Epithelial cell of esophagus (primary cell): Measurements from ENCODE around the gene GRB10.

Source experiments
- DNase-seq: peaks from one replicate; pipeline ENCODE4 v3.0.0; 2010; ENCODE audit warnings: low read depth
- H3K4me3 ChIP-seq: 2 replicates; pipeline ENCODE4 v1.5.1; 2011; ENCODE audit warnings: mild to moderate bottlenecking, low read length, control low read depth
- TF ChIP-seq, protein P1 (sequence below): IDR thresholded peaks from 2 replicates; pipeline ENCODE4 v1.5.1; 2011; ENCODE audit warnings: low read depth, mild to moderate bottlenecking, low read length, control low read depth, inconsistent platforms; ENCODE audit not compliant: insufficient read depth; ENCODE audit errors: missing control alignments

GRB10 gene

DNA sequence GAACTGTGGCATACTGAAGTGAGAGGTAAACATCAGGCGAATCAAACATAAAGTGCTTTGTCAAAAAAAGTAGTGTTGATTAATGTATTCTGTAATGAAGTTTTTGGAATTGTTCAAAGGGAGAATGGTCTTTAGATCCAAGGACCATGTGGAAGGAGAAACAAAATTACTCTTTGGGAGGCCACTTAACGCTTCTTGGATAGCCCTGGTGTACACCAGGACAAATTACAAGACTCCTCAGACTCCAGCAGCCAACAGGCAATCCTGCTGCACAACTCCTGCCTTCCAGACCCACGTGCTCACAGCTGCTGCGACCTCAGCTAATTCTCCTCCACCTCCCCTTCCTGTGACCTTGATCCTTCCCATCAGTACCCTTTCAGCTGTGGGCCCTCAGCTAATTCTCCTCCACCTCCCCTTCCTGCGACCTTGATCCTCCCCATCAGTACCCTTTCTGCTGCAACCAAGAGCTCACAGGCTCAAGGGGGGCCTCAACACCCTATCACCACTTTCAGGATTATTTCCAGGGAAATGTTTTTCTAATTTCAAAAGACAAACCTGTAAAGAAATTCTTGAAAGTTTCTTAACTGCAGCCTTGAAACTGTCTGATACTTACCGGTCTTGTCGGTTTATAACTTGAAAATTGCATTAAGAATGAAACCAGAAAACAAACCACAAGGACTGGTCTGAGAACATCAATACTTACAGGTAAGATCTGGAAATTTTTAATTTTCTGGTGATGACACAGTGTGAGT is 187.8 kb downstream of the GRB10 start:
- no peak for DNase-seq
- TF ChIP-seq, protein P1, sequence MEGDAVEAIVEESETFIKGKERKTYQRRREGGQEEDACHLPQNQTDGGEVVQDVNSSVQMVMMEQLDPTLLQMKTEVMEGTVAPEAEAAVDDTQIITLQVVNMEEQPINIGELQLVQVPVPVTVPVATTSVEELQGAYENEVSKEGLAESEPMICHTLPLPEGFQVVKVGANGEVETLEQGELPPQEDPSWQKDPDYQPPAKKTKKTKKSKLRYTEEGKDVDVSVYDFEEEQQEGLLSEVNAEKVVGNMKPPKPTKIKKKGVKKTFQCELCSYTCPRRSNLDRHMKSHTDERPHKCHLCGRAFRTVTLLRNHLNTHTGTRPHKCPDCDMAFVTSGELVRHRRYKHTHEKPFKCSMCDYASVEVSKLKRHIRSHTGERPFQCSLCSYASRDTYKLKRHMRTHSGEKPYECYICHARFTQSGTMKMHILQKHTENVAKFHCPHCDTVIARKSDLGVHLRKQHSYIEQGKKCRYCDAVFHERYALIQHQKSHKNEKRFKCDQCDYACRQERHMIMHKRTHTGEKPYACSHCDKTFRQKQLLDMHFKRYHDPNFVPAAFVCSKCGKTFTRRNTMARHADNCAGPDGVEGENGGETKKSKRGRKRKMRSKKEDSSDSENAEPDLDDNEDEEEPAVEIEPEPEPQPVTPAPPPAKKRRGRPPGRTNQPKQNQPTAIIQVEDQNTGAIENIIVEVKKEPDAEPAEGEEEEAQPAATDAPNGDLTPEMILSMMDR = no peak
- no peak overlapping the region for H3K4me3 ChIP-seq

DNA sequence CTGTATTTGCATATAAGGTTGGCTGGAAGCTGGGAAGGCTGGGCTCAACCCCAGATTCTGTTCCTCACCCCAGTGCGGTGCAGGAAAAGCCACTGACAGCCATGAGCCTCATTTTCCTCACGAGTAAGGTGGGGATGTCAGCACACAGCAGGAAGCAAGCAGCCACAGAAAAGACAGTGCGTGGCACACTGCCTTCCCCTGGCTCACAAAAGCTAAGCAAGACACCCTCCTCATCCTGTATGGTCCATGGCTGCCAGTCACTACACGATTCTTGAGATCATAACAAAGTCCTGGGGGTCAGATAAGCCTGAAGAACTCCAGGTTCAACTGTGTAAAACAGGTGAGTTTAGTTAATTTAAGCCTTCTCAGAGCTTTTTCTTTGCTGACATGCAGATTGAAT is 188.6 kb downstream of the GRB10 start:
- no peak for DNase-seq
- no peak overlapping the region for H3K4me3 ChIP-seq

DNA sequence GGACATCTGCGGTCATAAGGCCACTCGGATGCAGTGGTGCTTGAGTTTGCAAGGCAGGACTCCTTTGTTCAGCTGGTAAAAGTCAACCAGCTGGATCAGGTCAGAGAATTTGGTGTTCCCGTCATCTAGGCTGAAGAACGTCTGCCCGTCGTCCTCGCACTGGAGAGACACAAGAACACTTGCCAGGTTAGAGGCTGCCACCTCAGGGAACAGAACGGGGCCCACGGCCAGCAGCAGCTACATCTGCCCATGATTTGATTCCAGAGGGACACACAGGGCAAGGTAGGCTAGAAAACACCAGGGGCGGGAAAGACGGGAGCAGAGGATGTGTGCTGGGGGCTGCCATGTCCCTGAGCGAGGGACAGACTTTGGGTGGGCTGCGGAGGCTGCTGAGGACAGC is 189.8 kb downstream of the GRB10 start:
- no peak overlapping the region for H3K4me3 ChIP-seq
- no peak for DNase-seq
- TF ChIP-seq, protein P1 = no peak

More for the DNA sequence above, 188.6 kb downstream of the GRB10 start:
- TF ChIP-seq, protein P1 = no peak

DNA sequence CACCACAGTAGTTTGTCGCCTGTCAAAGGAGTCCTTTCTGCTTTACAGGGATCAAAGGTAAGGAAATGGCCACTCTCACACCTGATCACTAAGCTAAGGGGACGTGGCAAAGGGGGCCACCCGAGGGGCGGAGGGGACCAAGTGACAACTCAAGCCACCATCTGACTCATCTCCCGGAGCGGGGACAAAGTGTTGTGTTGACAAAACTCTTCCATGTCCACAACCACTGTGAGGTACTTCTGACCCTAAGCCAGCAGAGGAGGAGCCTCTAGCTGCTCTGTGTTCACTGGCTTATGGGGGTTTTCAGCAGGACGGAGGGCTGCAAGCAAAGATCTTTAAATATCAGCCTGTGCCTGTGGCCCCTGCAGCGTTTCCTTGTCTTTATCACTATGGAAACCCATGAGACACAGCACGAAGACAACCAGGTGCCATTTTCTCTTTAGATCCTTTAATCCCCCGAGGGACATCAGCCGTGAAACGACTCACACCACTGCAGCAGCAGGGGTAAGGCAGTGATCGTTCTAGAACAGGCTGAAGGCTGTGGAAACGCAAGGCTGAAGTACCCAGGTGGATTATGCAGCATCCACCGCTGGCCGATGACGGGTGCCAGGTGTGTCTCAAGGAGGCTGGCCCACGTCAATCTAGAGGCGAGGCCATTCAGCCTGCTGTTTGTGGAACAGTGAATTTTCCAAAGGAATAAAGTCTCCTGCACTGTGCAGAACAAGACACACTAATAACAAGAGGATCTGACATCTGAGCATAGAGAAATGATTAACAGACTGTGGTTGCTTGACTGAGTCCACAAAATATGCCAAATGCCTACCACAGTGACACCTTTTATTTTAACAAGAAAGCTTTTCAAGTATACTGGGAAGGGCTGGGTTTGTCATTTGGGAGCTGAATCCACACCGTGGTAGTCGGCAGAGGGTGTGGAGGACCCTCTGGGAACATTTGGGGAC is 190.9 kb downstream of the GRB10 start:
- no peak overlapping the region for H3K4me3 ChIP-seq
- TF ChIP-seq, protein P1 = no peak
- no peak for DNase-seq

DNA sequence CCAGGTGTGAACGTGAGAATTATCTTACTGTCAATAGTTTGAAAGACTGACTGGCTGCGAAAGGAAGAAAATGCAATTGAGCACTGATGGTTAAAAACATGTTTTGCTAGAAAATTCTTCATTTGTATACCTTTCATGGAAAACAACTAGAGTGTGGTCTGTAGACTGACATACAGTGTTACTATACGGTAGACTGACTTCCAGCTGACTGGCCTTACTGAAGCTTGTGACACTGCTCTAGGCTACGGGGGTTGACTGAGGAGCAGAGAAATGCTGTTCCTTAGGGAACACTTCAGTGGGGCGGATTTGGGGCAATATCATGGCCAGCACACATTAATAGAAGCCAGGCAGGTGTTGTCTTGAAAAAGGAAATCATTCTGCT is 191.6 kb downstream of the GRB10 start:
- H3K4me3 ChIP-seq = no peak overlapping the region
- DNase-seq = no peak
- TF ChIP-seq, protein P1 = no peak

DNA sequence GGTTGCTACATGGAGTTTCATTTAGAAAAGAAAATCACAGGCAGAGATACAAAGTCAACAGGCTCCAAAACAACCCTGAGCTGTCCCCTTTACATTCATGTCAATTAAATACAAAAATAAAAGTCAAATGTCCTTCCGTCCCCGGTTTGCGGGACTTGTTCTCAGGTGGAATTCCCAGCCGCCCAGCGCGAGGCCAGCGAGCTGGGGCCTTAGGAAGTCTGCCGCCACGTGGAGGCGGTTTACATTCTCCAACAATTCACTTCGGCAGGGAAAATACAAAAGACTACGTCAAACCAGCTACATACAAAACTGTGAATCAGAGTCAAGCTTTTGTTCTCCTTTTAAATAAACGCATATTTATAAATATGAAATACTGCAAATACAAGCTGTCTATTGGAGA is 192.2 kb downstream of the GRB10 start:
- TF ChIP-seq, protein P1 = no peak
- H3K4me3 ChIP-seq = no peak overlapping the region
- DNase-seq = no peak
